Mesenchymal stem cell (in vitro differentiated cells and primary cell): ENCODE results near the gene ANO6.

Experiments used
- DNase-seq: peaks from one replicate; pipeline ENCODE4 v3.0.0-alpha.2; 2013
- H2AFZ ChIP-seq: one replicate; pipeline ENCODE4 v1.6.1; 2013; ENCODE audit warnings: low read depth, mild to moderate bottlenecking, control low read depth, inconsistent platforms, low read length, moderate library complexity
- H2AK5ac ChIP-seq: 2 replicates; pipeline ENCODE4 v1.6.1; 2013; ENCODE audit warnings: low read length, moderate library complexity, mild to moderate bottlenecking, inconsistent platforms; ENCODE audit not compliant: severe bottlenecking
- H2BK120ac ChIP-seq: one replicate; pipeline ENCODE4 v1.6.1; 2013; ENCODE audit warnings: low read depth, mild to moderate bottlenecking, inconsistent platforms, low read length, moderate library complexity
- H2BK12ac ChIP-seq, 2 experiments: one replicate each; pipeline ENCODE4 v1.6.1; 2013; ENCODE audit warnings: inconsistent platforms in 2 of 2, low read length in 2 of 2, mild to moderate bottlenecking in 2 of 2, moderate library complexity in 2 of 2, control low read depth in 1 of 2
- H2BK15ac ChIP-seq: one replicate; pipeline ENCODE4 v1.6.1; 2013; ENCODE audit warnings: mild to moderate bottlenecking, low read depth, inconsistent platforms; ENCODE audit not compliant: poor library complexity, severe bottlenecking
- H2BK5ac ChIP-seq: 2 replicates; pipeline ENCODE4 v1.6.1; 2013; ENCODE audit warnings: low read depth, mild to moderate bottlenecking, low read length, control low read depth, inconsistent platforms; ENCODE audit not compliant: poor library complexity, severe bottlenecking
- H3K14ac ChIP-seq, 2 experiments: one replicate each; pipeline ENCODE4 v1.6.1; 2013; ENCODE audit warnings: inconsistent platforms in 2 of 2, low read length in 2 of 2, control low read depth in 1 of 2, mild to moderate bottlenecking in 1 of 2, moderate library complexity in 1 of 2
- H3K18ac ChIP-seq, 2 experiments: one replicate each; pipeline ENCODE4 v1.6.1; 2013; ENCODE audit warnings: inconsistent platforms in 2 of 2, low read length in 2 of 2, control low read depth in 1 of 2, low read depth in 1 of 2, mild to moderate bottlenecking in 1 of 2
- H3K23ac ChIP-seq, 2 experiments: one replicate each; pipeline ENCODE4 v1.6.1; 2013; ENCODE audit warnings: inconsistent platforms in 2 of 2, low read length in 2 of 2, mild to moderate bottlenecking in 2 of 2, moderate library complexity in 2 of 2, control low read depth in 1 of 2
- H3K27ac ChIP-seq: 2 replicates; pipeline ENCODE4 v1.5.1; 2013; ENCODE audit warnings: mild to moderate bottlenecking, moderate library complexity, low read length, control low read depth, inconsistent platforms; ENCODE audit not compliant: poor library complexity, severe bottlenecking
- H3K27me3 ChIP-seq, 2 experiments: 2 replicates each; pipeline versions ENCODE4 v1.6.1 to v1.7.0; 2013; ENCODE audit warnings: low read length in 2 of 2, mild to moderate bottlenecking in 2 of 2, moderate library complexity in 2 of 2, control low read depth in 1 of 2, inconsistent platforms in 1 of 2; ENCODE audit not compliant: control insufficient read depth in 1 of 2, insufficient read depth in 1 of 2
- H3K36me3 ChIP-seq, 2 experiments: 2 replicates each; pipeline versions ENCODE4 v1.6.1 to v1.7.0; 2013; ENCODE audit warnings: low read length in 2 of 2, control low read depth in 1 of 2, inconsistent platforms in 1 of 2, low read depth in 1 of 2, mild to moderate bottlenecking in 1 of 2; ENCODE audit not compliant: insufficient read depth in 2 of 2, control insufficient read depth in 1 of 2
- H3K4ac ChIP-seq, 2 experiments: one replicate each; pipeline ENCODE4 v1.6.1; 2013; ENCODE audit warnings: inconsistent platforms in 2 of 2, low read length in 2 of 2, mild to moderate bottlenecking in 2 of 2, moderate library complexity in 2 of 2, control low read depth in 1 of 2, low read depth in 1 of 2
- H3K4me1 ChIP-seq: 2 replicates; pipeline ENCODE4 v1.6.1; 2013; ENCODE audit warnings: low read depth, low read length, control low read depth; ENCODE audit not compliant: control insufficient read depth, insufficient read depth
- H3K4me2 ChIP-seq: 2 replicates; pipeline ENCODE4 v1.6.1; 2013; ENCODE audit warnings: low read length, mild to moderate bottlenecking, inconsistent platforms; ENCODE audit not compliant: poor library complexity, severe bottlenecking
- H3K4me3 ChIP-seq, 2 experiments: 2 replicates each; pipeline versions ENCODE4 v1.5.1 to v1.7.0; 2013; ENCODE audit warnings: low read length in 2 of 2, mild to moderate bottlenecking in 2 of 2, control low read depth in 1 of 2, low read depth in 1 of 2; ENCODE audit not compliant: insufficient read depth in 1 of 2
- H3K79me1 ChIP-seq: replicated peaks from 2 replicates; pipeline ENCODE4 v1.6.1; 2013; ENCODE audit warnings: mild to moderate bottlenecking, control low read depth, low read length, inconsistent platforms; ENCODE audit not compliant: poor library complexity, severe bottlenecking
- H3K9ac ChIP-seq: 2 replicates; pipeline ENCODE4 v1.7.0; 2013; ENCODE audit warnings: mild to moderate bottlenecking, low read length, moderate library complexity
- H3K9me3 ChIP-seq: 2 replicates; pipeline ENCODE4 v1.7.0; 2013; ENCODE audit warnings: mild to moderate bottlenecking, low read length; ENCODE audit not compliant: control insufficient read depth
- H4K8ac ChIP-seq: one replicate; pipeline ENCODE4 v1.6.1; 2013; ENCODE audit warnings: inconsistent platforms, mild to moderate bottlenecking, low read length, moderate library complexity
- H4K91ac ChIP-seq: one replicate; pipeline ENCODE4 v1.6.1; 2013; ENCODE audit warnings: mild to moderate bottlenecking, low read length, inconsistent platforms
- WGBS: methylation state at CpG from one replicate; pipeline ENCODE4 v1.1.7; 2013; ENCODE audit warnings: mixed read lengths; 5-methylcytosine and 5-hydroxymethylcytosine counted together

Gene ANO6

GRCh38 chr12:45415393-45415817 lies 199.5 kb downstream of the ANO6 start:
- H3K9me3 ChIP-seq = no peaks in the 10 kb centered on the region
- no peak overlapping the region for H2BK120ac ChIP-seq
- H3K27ac ChIP-seq = peak overlapping the region; percentile 17
- peaks cover 17 to 60% of the 10 kb centered on the region in 2 experiments for H3K36me3 ChIP-seq
- peaks cover 9% of the 10 kb centered on the region for H3K79me1 ChIP-seq
- no peak overlapping the region for H3K14ac ChIP-seq
- H3K23ac ChIP-seq = no peak overlapping the region
- no peak overlapping the region for H3K18ac ChIP-seq
- H4K8ac ChIP-seq = no peak overlapping the region
- no peak overlapping the region for H3K4me3 ChIP-seq
- H3K4me2 ChIP-seq = no peak overlapping the region
- H3K9ac ChIP-seq = peak overlapping the region; percentile 76
- H4K91ac ChIP-seq = no peak overlapping the region
- WGBS = 10% methylated on average over 4 of the region's 4 CpGs
- H2AFZ ChIP-seq = no peak overlapping the region
- H2BK15ac ChIP-seq = no peak overlapping the region
- no peaks in the 10 kb centered on the region for H3K27me3 ChIP-seq
- H3K4me1 ChIP-seq = peaks cover 2% of the 10 kb centered on the region
- peak; percentile 99 for DNase-seq
- no peak overlapping the region for H2BK12ac ChIP-seq
- no peak overlapping the region for H2BK5ac ChIP-seq
- no peak overlapping the region for H2AK5ac ChIP-seq
- H3K4ac ChIP-seq = no peak overlapping the region

- 88% methylated on average over 1 of the region's 2 CpGs for WGBS
These were observed 200.2 kb downstream of the ANO6 start for GRCh38 chr12:45416126-45416525.

GRCh38 chr12:45418520-45418919 lies 202.6 kb downstream of the ANO6 start:
- WGBS = no CpG with 5 or more reads among the region's 1 CpG
- H3K4ac ChIP-seq = no peak overlapping the region
- no peak overlapping the region for H2AK5ac ChIP-seq
- no peak for DNase-seq
- H3K4me3 ChIP-seq = no peak overlapping the region
- H3K4me2 ChIP-seq = no peak overlapping the region
- H3K9me3 ChIP-seq = no peaks in the 10 kb centered on the region
- H3K14ac ChIP-seq = no peak overlapping the region
- no peaks in the 10 kb centered on the region for H3K27me3 ChIP-seq
- peaks cover 2% of the 10 kb centered on the region for H3K4me1 ChIP-seq
- peaks cover 7% of the 10 kb centered on the region for H3K79me1 ChIP-seq
- H2BK12ac ChIP-seq = no peak overlapping the region
- H2BK15ac ChIP-seq = no peak overlapping the region
- no peak overlapping the region for H4K91ac ChIP-seq
- H3K18ac ChIP-seq = no peak overlapping the region
- H2AFZ ChIP-seq = no peak overlapping the region
- H3K23ac ChIP-seq = no peak overlapping the region
- no peak overlapping the region for H3K9ac ChIP-seq
- H3K27ac ChIP-seq = no peak overlapping the region
- no peak overlapping the region for H2BK120ac ChIP-seq
- peaks cover 14 to 65% of the 10 kb centered on the region in 2 experiments for H3K36me3 ChIP-seq
- H2BK5ac ChIP-seq = no peak overlapping the region
- no peak overlapping the region for H4K8ac ChIP-seq

More at GRCh38 chr12:45416126-45416525, 200.2 kb downstream of the ANO6 start:
- Histone ChIP-seq H3K23ac (no peak overlapping the region), H2BK5ac (no peak overlapping the region), H3K4ac (no peak overlapping the region), H3K27ac (no peak overlapping the region), H3K79me1 (peaks cover 9% of the 10 kb centered on the region), H3K4me3 (no peak overlapping the region), H4K8ac (no peak overlapping the region), H3K9me3 (no peaks in the 10 kb centered on the region), H4K91ac (no peak overlapping the region), H3K14ac (no peak overlapping the region), H3K36me3 (peaks cover 22 to 64% of the 10 kb centered on the region in 2 experiments), H2BK12ac (no peak overlapping the region), H3K4me2 (no peak overlapping the region), H2BK15ac (no peak overlapping the region), H2AFZ (no peak overlapping the region), H3K9ac (peak overlapping the region; percentile 76), H3K4me1 (peaks cover 2% of the 10 kb centered on the region), H3K27me3 (no peaks in the 10 kb centered on the region), H2BK120ac (no peak overlapping the region), H2AK5ac (no peak overlapping the region), H3K18ac (no peak overlapping the region)
- DNase-seq = no peak

GRCh38 chr12:45419317-45419814 lies 203.5 kb downstream of the ANO6 start:
- Histone ChIP-seq H3K14ac (no peak overlapping the region), H2AK5ac (no peak overlapping the region), H2BK12ac (no peak overlapping the region), H3K27me3 (no peaks in the 10 kb centered on the region), H2BK15ac (no peak overlapping the region), H3K4me1 (peaks cover 2% of the 10 kb centered on the region), H2BK120ac (no peak overlapping the region), H3K79me1 (peaks cover 7% of the 10 kb centered on the region), H3K36me3 (peaks cover 14 to 68% of the 10 kb centered on the region in 2 experiments), H2AFZ (no peak overlapping the region), H3K4ac (no peak overlapping the region), H2BK5ac (no peak overlapping the region), H3K4me2 (no peak overlapping the region), H3K9ac (no peak overlapping the region), H3K9me3 (no peaks in the 10 kb centered on the region), H3K4me3 (no peak overlapping the region), H3K23ac (no peak overlapping the region), H4K91ac (no peak overlapping the region), H4K8ac (no peak overlapping the region), H3K27ac (no peak overlapping the region), H3K18ac (no peak overlapping the region)
- no CpG with 5 or more reads among the region's 1 CpG for WGBS
- no peak for DNase-seq
